K562 (cell line): Measurements from ENCODE around the gene PRPF8. TPM values are rescaled to one million over a fixed set of nuclear protein-coding genes. Genes with fewer than 3 reads are reported as not detected.

Source experiments
- ATAC-seq: fragments of 200-7000 bp; cut with Tn5 transposase; 3 replicates; pipeline ENCODE4 v1.9.1; 2020; ENCODE audit warnings: moderate library complexity
- BruUV-seq: library from RNA; stranded (reverse); fragments of 400-500 nt; replicated peaks from 2 replicates; lab custom pipeline; 2021; lab: Mats Ljungman, UMichigan
- CTCF ChIA-PET: fragments of 300-600 bp; formaldehyde crosslinking; extraction: SDS; loops from one replicate; lab custom pipeline; 2021; ENCODE audit warnings: low intra/inter-chr PET ratio; lab: Yijun Ruan, JAX
- POLR2A ChIA-PET: fragments of 300-600, 350-650 bp; sonication (Branson Sonifier 250); formaldehyde crosslinking; extraction: SDS; loops from one replicate; lab custom pipeline; 2021; ENCODE audit warnings: antibody characterized with exemption, inconsistent platforms; lab: Yijun Ruan, JAX
- DNase-seq, 4 experiments: peaks; one replicate each; pipeline versions ENCODE4 v3.0.0 to v3.0.0-alpha.2; 2011 to 2018; ENCODE audit warnings: low spot score in 3 of 4, mixed read lengths in 3 of 4; ENCODE audit errors: extremely low read depth in 1 of 4
- FAIRE-seq: peaks from 2 replicates; lab custom pipeline; 2011; peaks lifted over from hg19 to GRCh38; lab: Jason Lieb, UNC
- H2AFZ ChIP-seq: 2 replicates; pipeline ENCODE4 v1.6.0; 2011; ENCODE audit warnings: low read depth, low read length, control low read depth, inconsistent platforms
- H3K27ac ChIP-seq: fragments of 200-600 bp; 3 replicates; pipeline ENCODE4 v1.8.0; 2011; ENCODE audit warnings: low read depth, mild to moderate bottlenecking, control low read depth, inconsistent platforms, low read length, moderate library complexity, mixed read lengths; ENCODE audit errors: extremely low read depth
- H3K27me3 ChIP-seq, 2 experiments: fragments of 300-600 bp in 1 of 2; 2 replicates in 1 of 2; 3 replicates in 1 of 2; pipeline versions ENCODE4 v1.6.0 to v1.8.0; 2011; ENCODE audit warnings: inconsistent platforms in 2 of 2, low read length in 2 of 2, mild to moderate bottlenecking in 1 of 2, mixed read lengths in 1 of 2, moderate library complexity in 1 of 2; ENCODE audit not compliant: control insufficient read depth in 2 of 2, insufficient read depth in 2 of 2
- H3K36me3 ChIP-seq: fragments of 300-600 bp; 3 replicates; pipeline ENCODE4 v1.8.0; 2011; ENCODE audit warnings: mild to moderate bottlenecking, low read length, inconsistent platforms; ENCODE audit not compliant: control insufficient read depth, insufficient read depth
- H3K4me1 ChIP-seq, 2 experiments: fragments of 200-600 bp in 1 of 2; replicated peaks in 1 of 2; 2 replicates in 1 of 2; 3 replicates in 1 of 2; pipeline versions ENCODE4 v1.5.1 to v1.8.0; 2011; ENCODE audit warnings: inconsistent platforms in 2 of 2, low read length in 2 of 2, mild to moderate bottlenecking in 1 of 2, mixed read lengths in 1 of 2, moderate library complexity in 1 of 2; ENCODE audit not compliant: control insufficient read depth in 2 of 2, insufficient read depth in 2 of 2
- H3K4me2 ChIP-seq: 2 replicates; pipeline ENCODE4 v1.6.1; 2011; ENCODE audit warnings: low read length, control low read depth, inconsistent platforms, mixed read lengths; ENCODE audit not compliant: insufficient read depth
- H3K4me3 ChIP-seq: fragments of 200-600 bp; sonication (generic), shearing (Covaris generic); 2 replicates; pipeline ENCODE4 v1.5.1; 2016; ENCODE audit warnings: control low read depth, inconsistent platforms
- H3K79me2 ChIP-seq: fragments of 200-600 bp; 3 replicates; pipeline ENCODE4 v1.8.0; 2011; ENCODE audit warnings: low read length, inconsistent platforms; ENCODE audit not compliant: control insufficient read depth, insufficient read depth
- H3K9ac ChIP-seq, 2 experiments: 2 replicates each; pipeline versions ENCODE4 v1.6.0 to v1.6.1; 2011; ENCODE audit warnings: low read depth in 2 of 2, low read length in 2 of 2, control low read depth in 1 of 2, inconsistent platforms in 1 of 2, mild to moderate bottlenecking in 1 of 2, mixed read lengths in 1 of 2; ENCODE audit not compliant: insufficient read depth in 1 of 2
- H3K9me1 ChIP-seq: one replicate; pipeline ENCODE4 v1.6.0; 2011; ENCODE audit warnings: inconsistent platforms, mild to moderate bottlenecking, low read length, moderate library complexity; ENCODE audit not compliant: control insufficient read depth, insufficient read depth
- H3K9me3 ChIP-seq: replicated peaks from 2 replicates; pipeline ENCODE4 v1.5.1; 2011; ENCODE audit warnings: low read depth, low read length, inconsistent platforms; ENCODE audit not compliant: control insufficient read depth, insufficient read depth
- H4K20me1 ChIP-seq: replicated peaks from 2 replicates; pipeline ENCODE4 v1.6.1; 2011; ENCODE audit warnings: low read length, inconsistent platforms, mixed read lengths; ENCODE audit not compliant: control insufficient read depth, insufficient read depth
- GMEB1 ChIP-seq: fragments of 250-450 bp; sonication (Bioruptor Pico); IDR thresholded peaks from 2 replicates; pipeline ENCODE4 v1.4.0; 2020; ENCODE audit warnings: mild to moderate bottlenecking
- KDM4B ChIP-seq, 2 experiments: fragments of 450-650 bp in 1 of 2; sonication (generic) in 1 of 2; IDR thresholded peaks; 2 replicates each; pipeline ENCODE4 v1.6.1; 2016 to 2017; ENCODE audit warnings: borderline replicate concordance in 2 of 2, antibody characterized with exemption in 1 of 2, low read depth in 1 of 2, mild to moderate bottlenecking in 1 of 2
- ZZZ3 ChIP-seq: fragments of 450-650 bp; IDR thresholded peaks from 2 replicates; pipeline ENCODE4 v1.6.1; 2016; ENCODE audit warnings: antibody characterized with exemption, mild to moderate bottlenecking, moderate library complexity
- whole genome bisulfite sequencing: fragments of 100-300 bp; shearing (Covaris generic); methylation state at CpG from one replicate; pipeline ENCODE4 v1.1.6; 2016; ENCODE audit warnings: low coverage, mixed read lengths; ENCODE audit not compliant: insufficient coverage; ENCODE audit errors: missing lambda C conversion rate; 5-methylcytosine and 5-hydroxymethylcytosine counted together
- in situ Hi-C: fragments of 300-500 bp; cut with MboI; formaldehyde crosslinking; loops from 4 replicates; pipeline ENCODE4 v1.15.0; 2018; ENCODE audit warnings: inconsistent platforms, mixed read lengths
- intact Hi-C: fragments of 100-400 bp; cut with micrococcal nuclease; formaldehyde crosslinking; loops from 2 replicates; pipeline ENCODE4 v1.14.2; 2022
- polyA plus RNA-seq, 8 experiments: library from polyadenylated mRNA; depleted of rRNA in 4 of 8; stranded (reverse) in 5 of 8; unstranded in 3 of 8; fragments of >200 nt; fragmentation: Nextera tagmentation in 2 of 8; fragmentation: Illumina TruSeq in 1 of 8; extraction: Ambion mirVana in 2 of 8; extraction: Trizol in 1 of 8; gene quantifications; 2 replicates each; pipeline versions ENCODE4 v1.2.1 to v1.2.3, GENCODE V29; 2011 to 2014; ENCODE audit warnings: inconsistent platforms in 1 of 8, missing spikeins in 1 of 8
- total RNA-seq, 7 experiments: library from RNA; depleted of rRNA in 6 of 7; stranded (reverse); fragments of >200 nt in 6 of 7; fragmentation: Illumina TruSeq in 2 of 7; extraction: Trizol in 2 of 7; gene quantifications; 2 replicates each; pipeline versions ENCODE4 v1.2.1 to v1.2.3, GENCODE V29; 2011 to 2021; ENCODE audit warnings: low replicate concordance in 1 of 7

Gene PRPF8
- total and polyA plus RNA-seq, 9 of the 15 experiments (the other 6 are each of a cell fraction or from before 2014, with no cell fraction given), result 64.3 to 294 (median 85.9) TPM

GRCh38 chr17:1616101-1616500, 68.6 kb downstream of the PRPF8 start:
- CTCF ChIA-PET, result no interaction called here
- H3K9me3 ChIP-seq, result no peaks in the 10 kb centered on the region

More at GRCh38 chr17:1616101-1616500, 68.6 kb downstream of the PRPF8 start:
- FAIRE-seq (no peak), DNase-seq (no peak), ATAC-seq (no peak)
- no TSS peak for BruUV-seq
- intact Hi-C loops, result no loop called here
- POLR2A ChIA-PET, result interaction anchor here (4.8 kb wide), 1 partner anchor 10 kb away, joined by 25 read pairs; no protein-coding TSS in a partner anchor
- 73% methylated on average over 6 of the region's 13 CpGs for WGBS
- H3K4me2 ChIP-seq, result no peak overlapping the region
- H3K9me1 ChIP-seq, result no peaks in the 10 kb centered on the region
- no peak overlapping the region for H3K4me3 ChIP-seq
- H3K9ac ChIP-seq, result no peak overlapping the region
- H3K27me3 ChIP-seq, result no peaks in the 10 kb centered on the region
- H3K79me2 ChIP-seq, result no peaks in the 10 kb centered on the region
- H3K4me1 ChIP-seq, result peaks cover 8 to 32% of the 10 kb centered on the region in 2 experiments; a peak in 4 of 5 replicates
- H3K36me3 ChIP-seq, result no peaks in the 10 kb centered on the region
- in situ Hi-C loops, result loop anchor here (5.0 kb wide), 1 partner anchor 39 kb away; no protein-coding TSS in a partner anchor
- no peak overlapping the region for H2AFZ ChIP-seq
- no peak overlapping the region for H3K27ac ChIP-seq
- TF ChIP-seq GMEB1 (CRISPR knock-in tag) (no peak), ZZZ3 (no peak), KDM4B (IDR thresholded peaks at IDR 0.05; ENCODE audit: borderline replicate concordance in 2 of 2, low read depth in 1 of 2) (no peak)
- H4K20me1 ChIP-seq, result no peaks in the 10 kb centered on the region
